HL-60/S4 (cell line): ENCODE data around the gene ADAM11.

Source experiments
- in situ Hi-C: fragments of 300-500 bp; cut with MboI; formaldehyde crosslinking; loops from 2 replicates; pipeline ENCODE4 v1.14.3; 2022; ENCODE audit warnings: low sequenced_read_pairs

Gene ADAM11

DNA sequence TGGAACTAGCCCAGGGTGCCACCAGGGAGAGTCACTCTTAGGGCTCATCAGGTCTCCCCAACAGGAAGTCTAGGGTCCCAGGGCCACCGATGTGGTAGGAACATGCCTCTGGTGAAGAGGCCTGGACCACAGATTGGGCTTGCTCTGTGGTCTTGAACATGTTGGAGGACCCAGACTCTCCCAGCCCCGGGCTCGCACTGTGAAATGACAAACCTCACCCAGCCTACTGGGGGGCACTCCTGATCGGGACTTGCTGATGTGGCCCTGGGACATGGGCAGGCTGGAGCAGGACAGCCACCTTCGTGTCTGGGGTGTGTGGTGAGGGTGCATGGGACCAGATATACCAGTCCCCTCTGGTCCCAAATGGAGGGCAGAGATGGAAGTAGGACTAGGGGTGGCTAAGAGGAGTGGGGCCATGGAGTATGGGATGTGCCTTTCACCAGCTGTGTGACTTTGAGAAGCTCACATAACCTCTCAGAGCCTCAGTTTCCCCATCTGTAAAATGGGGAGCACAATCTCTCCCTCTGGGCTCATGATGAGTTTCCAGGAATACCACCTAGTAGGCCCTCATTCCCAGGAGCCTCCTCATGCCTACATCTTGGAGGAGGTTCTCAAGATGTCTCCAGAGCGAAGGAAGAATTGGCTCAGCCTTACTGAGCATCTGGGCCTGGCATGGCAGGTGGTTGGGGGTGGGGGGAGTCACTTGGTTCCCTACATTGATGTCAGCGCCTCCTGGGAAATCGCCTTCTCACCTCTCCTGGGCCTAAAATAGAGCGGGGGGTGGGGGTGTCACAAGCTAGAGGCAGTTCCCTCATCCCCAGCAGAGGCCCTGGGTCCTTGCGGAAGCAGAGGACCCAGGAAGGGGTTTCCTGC, 1.5 kb upstream of the ADAM11 start:
- in situ Hi-C loops: no loop called here

DNA sequence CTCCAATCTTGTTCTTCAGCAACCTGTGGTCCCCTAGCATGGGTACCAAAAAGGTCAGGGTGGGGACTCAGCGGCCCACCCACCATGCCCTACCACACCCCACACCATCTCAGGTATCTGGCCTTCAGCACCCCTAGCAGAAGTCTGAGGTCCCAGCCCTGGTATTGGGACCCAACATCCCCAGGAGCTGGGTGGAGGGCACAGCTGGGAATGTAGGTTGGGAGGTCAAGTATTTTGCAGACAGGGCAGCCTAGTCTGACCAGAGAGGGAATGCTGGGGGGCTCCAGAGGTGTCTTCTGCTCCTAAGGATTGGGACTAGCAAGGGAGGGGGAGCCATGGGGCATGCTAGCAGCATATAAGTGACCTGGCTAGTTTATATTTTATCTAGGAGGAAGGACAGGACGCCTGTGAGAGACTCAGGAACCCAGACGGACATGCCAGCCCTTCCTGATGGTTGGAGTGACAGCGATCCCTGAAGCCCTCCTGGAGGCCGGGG, 822 bp upstream of the ADAM11 start:
- in situ Hi-C loops: no loop called here

DNA sequence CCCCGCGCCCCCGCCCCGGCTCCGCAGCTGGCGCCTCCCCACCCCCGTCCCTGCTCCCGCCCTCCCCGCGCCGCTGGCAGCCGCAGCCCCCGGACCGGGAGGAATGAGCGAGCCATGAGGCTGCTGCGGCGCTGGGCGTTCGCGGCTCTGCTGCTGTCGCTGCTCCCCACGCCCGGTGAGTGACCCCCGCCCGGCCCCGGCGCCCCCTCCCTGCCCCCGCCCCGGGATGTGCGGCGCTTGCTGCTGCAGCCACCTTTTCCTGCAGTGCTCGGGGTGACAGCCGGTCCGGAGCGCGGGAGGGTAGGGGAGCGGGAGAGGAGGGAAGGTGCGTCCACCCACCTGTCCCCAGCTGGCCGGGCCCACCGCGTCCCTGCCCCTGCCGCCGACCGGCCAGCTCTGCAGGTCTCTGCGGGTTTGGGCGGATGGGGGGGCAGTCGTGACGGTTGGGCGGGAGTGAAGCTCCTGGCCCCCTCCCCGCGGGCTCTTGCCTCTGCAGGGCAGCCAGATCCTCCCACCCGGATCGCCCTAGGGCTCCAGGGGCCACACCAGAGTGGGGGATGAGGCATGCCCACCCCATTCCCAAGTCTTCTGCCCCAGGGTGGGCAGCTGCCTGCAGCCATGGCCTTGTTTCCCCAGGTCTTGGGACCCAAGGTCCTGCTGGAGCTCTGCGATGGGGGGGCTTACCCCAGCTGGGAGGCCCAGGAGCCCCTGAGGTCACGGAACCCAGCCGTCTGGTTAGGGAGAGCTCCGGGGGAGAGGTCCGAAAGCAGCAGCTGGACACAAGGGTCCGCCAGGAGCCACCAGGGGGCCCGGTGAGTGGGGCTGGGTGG, 513 bp downstream of the ADAM11 start:
- in situ Hi-C loops: no loop called here

DNA sequence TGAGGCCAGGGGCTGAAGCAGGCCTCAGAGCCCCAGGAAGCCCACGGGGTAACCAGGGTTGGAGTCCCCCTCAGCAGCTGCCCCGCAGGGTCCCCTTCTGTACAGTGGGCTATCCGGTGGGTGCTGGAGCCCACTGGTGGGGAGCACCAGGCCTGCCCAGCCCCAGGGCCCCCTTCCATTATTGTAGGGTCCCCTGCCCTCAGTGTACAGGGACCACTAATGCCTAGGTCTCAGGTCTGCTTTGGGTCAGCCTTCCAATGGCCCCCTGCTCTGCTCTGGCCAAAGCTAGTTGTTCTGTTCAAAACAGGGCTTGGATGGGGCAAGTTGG, 1.1 kb downstream of the ADAM11 start:
- in situ Hi-C loops: no loop called here

DNA sequence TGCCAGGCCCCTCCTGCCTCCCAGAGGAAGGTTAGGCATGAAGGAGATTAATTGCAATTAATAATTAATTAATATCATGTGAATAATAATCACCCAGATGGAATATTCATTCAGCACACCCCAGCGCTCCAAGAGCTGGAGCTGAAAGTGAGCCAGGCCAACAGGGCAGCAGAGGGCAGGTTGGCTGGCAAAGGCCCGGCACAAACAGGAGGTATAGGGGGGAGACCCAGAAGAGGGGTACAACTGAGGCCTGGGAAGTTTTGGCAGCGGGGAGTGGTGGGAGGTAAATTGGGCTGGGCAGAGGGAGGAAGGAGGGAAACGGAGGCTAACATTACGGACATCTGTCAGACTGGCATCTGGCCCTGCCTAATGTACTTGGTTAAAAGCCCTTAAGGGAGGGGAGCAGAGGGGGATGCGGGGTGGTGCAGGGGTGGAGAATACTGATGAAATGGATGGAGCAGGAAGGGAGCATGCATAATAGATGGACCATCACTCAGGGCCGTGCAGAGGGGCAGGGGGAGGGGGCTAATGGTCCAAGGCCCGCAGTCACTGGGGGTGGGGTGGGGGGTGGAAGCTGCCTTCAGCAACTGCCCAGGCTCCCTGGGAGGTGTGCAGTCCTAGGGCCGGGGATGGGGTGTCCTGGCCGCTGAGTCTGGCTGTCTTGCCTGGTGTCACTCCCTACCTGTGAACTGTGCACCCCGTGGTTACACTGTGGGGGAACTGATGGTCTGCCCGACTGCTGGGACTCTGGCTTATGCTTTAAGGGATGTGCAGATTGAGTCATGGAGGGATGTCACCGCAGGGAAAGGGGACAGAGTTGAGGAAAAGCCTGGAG, 1.9 kb downstream of the ADAM11 start:
- in situ Hi-C loops: no loop called here

DNA sequence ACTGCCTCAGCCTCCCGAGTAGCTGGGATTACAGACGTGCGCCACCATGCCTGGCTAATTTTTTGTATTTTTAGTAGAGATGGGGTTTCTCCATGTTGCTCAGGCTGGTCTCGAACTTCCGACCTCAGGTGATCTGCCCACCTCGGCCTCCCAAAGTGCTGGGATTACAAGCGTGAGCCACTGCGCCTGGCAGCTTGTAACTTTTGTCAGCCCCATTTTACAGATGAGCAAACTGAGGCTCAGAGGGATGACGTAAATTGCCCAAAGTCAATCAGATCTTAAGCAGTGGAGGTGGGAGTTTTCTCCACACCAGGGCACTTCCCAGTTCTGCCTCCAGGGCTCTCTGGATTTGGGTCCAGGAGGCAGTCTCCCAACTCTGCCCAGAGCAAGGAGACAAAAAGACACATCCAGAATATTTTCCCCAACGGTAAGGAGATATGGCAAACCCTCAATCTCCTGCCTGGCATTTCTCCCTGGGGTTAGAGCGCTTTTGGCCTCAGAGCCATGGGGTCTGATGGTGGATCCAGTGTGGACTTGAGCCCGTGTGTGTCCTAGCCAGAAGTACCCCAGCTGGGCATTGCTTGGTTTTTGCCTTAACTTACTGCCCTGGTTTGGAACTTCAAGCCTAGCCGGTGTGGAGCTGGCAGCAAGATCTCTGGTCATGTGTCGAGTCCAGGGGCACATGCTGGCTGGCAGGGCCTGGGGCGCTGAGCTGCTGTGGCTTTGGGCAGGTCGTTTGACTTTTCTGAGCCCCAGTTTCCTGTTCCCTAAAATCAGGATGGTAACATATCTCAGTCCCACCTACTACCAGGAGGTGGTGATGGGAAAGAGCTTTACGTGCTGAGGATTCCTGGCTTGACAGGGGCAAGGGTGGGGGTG, 3.4 kb downstream of the ADAM11 start:
- in situ Hi-C loops: no loop called here

DNA sequence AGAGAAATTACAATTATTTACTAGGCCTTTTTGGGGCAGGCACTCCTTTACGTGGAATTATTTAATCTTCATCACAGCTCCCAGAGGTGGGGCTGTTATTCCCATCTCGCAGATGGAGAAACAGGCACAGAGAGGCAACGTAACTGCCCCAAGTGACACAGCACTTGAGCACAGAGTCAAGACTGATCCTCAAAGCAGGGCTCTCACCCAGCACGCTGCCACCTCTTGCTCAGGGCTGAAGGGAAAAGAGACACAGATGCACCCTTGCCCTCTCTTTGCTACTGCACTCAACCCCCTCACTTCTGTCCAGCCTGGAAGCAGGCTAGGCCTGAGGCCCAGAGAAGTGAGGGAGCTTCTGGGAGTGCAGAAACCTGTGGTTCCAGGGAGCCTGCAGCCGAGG, 4.4 kb downstream of the ADAM11 start:
- in situ Hi-C loops: no loop called here

DNA sequence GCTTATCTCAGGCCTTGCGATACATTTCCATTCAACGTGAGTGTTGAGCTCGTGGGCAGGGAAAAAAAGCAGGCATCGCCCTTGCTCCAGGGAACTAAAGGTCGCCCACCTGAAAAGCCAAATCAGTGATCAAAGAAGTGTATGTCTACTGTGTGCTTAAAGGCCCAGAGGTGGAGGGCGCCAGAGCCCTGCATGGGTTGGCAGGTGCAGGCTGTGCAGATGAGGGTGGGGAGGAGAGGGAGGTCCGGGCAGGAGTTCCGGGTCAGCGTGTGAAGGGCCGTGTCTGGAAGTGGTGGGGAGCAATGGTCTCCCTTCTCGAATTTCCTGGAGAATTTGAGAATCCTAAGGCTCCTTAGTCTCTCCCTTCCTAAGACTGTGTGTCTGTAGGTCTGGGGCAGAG, 7.2 kb downstream of the ADAM11 start:
- in situ Hi-C loops: no loop called here

DNA sequence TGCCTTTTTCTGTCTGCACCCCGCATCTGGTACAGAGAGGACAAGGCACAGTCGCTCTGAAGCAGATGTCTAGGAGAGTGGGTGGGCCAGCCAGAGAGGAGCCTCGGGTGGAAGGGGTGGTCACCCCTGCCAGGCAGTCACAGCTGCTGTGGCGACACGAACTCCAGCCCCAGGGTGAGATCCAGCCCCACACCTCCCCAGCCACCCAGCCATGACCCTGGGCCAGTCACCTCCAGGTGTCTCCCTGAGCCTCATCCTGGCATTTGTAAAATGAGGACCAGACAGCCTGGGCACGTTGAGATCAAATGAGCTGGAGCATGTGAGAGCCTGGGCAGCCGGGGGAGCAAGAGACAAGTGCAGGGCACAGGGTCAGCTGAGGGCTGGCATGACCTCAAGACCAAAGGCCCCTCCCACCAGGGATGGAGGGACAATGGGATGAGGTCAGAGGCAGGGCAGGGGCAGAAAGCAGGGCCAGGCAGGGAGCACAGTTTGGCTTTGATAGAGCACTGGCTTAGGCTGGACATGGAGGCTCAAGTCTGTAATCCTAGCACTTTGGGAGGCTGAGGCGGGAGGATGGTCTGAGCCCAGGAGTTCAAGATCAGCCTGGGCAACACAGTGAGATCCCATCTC, 7.7 kb downstream of the ADAM11 start:
- in situ Hi-C loops: no loop called here

DNA sequence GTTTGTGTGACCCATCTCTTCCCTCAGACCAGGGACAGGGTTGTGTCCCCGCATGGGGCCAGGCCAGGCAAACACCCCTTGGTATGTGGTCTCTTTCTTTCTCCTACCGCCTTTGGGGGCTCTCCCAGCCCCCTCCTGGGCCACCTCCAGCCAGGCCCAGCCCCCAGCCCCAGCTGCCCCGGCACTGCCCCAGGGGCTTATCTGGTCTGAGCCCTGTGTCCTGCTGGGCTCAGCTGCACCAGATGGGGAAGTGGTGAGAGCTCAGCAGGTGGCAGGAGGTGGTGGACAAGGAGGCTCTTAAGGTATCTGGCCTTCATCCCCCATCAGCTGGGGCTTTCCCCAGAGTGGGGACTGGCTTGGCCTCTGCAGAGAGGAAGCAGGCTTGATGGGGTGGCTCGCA, 8.7 kb downstream of the ADAM11 start:
- in situ Hi-C loops: no loop called here

DNA sequence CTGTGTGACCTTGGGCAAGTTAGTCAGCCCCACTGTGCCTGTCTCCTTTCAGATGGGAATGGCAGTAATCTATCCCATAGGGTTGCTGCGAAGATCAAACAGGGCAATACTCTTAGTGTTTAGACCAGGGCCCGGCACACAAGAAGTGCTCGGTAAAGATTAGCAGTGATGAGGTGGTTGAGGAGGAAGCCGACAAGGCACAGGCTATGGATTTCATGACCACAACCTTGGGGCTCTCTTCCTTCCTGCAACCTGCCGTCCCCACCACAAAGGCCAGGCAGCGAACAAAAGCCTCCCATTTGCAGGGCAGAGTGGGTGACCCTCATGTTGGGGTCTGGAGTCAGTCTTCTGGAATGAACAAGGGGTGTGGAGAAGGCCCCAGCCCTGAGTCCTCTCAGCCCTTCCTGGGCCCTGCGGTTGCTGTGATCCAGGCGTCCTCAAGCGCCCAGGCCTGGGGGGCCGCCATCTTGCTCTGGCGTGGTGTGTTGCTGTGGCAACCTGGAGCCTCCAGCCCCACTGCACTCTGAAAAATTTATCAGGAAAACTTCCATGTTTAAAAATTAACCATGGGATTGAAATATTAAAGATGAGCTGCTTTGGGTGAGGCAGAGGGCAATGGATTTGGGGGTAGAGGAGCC, 9.8 kb downstream of the ADAM11 start:
- in situ Hi-C loops: no loop called here

DNA sequence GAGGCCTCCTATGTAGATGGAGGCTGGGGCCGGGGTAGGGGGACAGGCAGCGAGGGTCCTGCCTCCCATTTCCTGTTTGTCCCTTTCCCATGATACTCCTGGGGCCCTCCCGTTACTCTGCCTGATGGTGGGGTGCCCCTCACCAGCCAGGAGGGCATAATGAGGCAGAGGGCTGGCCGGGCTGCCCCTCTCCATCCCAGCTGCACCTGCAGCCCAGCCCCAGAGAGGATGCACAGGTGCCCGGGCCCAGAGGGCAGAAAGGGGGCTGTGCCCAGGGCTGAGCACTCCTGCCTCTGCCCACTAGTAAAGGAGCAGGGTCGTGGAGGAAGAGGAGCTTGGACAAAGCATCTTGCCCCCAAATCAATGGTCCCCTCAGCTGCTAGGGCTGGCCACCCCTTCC, 10.4 kb downstream of the ADAM11 start:
- in situ Hi-C loops: no loop called here

DNA sequence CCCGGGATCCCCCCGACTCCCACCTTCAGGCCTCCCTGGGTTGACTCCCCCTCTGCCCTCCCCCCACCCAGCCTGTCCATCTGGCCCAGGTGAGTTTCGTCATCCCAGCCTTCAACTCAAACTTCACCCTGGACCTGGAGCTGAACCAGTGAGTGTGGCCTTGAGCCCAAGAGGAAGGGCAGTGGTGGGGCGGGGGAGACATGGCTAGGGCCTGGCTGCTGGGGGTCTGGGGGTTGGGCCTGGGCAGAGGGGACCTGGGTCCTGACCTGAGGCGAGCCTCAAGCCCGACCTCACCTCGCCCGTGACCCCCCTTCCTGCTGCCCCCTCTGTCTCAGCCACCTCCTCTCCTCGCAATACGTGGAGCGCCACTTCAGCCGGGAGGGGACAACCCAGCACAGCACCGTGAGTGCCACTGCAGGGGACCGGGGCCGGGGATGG, 10.9 kb downstream of the ADAM11 start:
- in situ Hi-C loops: loop anchor here (10.0 kb wide), 1 partner anchor 355 kb away; no protein-coding TSS in a partner anchor

DNA sequence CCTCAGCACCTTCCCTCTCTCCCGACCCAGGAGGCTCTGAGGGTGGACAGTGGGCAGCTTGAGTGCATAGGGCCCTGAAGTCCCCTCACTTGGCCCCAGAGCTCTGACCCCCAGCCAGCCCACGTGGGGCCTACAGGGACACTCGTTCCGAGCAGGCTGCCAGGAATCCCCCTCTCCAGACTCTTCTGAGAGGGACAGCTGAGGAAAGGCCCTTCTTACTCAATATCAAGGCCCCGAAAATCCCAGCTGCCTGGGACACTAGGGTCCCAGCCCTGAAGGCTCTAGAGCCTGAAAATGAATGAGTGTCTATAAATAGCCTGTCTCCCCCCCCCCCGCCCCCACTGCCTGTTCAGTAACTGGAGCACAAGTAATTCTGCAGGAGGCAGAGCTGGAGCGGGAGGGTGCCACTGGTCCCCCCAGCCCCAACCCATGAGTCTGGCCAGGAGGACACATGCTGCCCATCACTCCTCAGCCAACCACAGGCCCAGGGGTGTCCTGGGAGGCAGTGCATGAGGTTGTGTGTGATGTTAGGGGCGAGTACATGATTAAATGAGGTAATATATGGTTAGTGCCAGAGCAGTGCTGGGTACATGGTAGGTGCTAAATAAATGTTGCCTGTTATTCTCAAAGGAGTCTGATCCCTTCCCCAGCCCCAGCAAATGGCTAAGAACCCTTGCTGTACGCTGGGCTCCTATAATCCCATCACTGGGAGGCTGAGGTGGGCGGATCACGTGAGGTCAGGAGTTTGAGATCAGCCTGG, 11.6 kb downstream of the ADAM11 start:
- in situ Hi-C loops: loop anchor here (10.0 kb wide), 1 partner anchor 354 kb away; no protein-coding TSS in a partner anchor

DNA sequence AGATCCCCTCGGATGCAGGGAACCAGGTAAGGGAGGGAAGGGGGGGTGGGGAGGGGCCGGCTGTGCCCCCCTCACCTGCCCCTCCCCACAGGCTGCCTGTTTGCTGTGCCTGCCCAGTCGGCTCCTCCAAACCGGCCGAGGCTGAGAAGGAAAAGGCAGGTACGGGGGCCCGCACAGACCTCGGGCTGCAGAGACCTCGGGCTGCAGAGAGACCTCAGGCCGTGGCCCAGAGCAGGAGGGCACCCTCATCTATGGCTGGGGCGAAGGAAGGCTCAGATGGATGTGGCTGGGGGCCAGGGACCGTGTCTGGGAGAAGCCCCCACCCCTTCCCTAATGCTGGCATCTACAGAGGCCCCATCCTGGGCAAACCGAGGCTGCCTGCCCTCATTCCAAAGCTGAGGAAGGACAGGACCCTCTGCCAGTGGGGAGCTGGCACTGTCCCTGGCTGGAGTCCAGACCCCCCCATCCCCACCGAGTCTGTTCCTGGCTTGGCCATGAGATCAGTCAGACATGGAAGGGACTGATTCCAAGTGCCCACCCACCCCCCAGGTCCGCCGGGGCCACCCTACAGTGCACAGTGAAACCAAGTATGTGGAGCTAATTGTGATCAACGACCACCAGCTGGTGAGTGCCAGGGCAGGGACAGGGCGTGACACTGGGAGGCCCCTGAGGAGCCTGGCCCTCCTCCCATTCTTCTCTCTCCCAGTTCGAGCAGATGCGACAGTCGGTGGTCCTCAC, 13.7 kb downstream of the ADAM11 start:
- in situ Hi-C loops: loop anchor here (10.0 kb wide), 1 partner anchor 352 kb away; no protein-coding TSS in a partner anchor

DNA sequence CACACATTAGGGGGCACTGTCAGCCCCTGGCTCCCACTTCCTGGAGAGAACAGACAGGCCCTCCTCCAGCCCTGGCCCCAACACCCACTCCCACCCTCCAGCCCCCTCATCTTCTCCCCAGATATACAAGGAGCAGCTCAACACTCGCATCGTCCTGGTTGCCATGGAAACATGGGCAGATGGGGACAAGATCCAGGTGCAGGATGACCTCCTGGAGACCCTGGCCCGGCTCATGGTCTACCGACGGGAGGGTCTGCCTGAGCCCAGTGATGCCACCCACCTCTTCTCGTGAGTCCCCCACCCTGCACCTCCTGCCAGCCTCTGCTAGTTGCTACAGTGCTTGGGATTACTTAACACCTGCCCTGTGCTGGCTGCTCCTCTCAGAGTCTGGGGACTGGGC, 14.4 kb downstream of the ADAM11 start:
- in situ Hi-C loops: loop anchor here (10.0 kb wide), 1 partner anchor 352 kb away; no protein-coding TSS in a partner anchor
